ENCODE data around the gene IL17RC. TPM values are rescaled to one million over a fixed set of nuclear protein-coding genes. Genes with fewer than 3 reads are reported as not detected.
"Not testable (repeated sequence)": the region's sequence is repeated elsewhere in the genome, so short reads cannot be mapped to it uniquely, and the experiment has no call there.

The IL17RC gene
- total and polyA plus RNA-seq, 2 donors (not counting 1 experiment from before 2014, with no cell fraction given), result 17.1 to 17.5 TPM

DNA sequence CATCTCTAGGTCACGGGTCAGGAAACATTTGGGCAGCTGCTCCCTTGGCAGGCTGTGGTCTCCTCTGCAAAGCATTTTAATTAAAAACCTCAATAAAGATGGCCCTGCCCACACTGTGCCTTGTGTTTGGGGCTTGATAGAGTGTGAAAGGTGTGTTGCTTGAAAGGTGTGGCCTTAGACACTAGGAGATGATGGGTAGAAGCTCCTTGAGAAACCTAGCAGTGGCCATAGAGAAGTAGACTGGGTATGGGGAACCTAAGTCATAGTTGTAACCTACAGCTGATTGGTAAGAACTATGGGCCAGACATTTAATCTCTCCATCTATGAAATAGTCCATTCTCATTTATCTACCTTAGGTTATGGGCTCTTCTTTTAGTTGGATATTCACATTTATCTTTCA lies 23.2 kb upstream of the IL17RC start:
- H3K9me3 ChIP-seq (ENCODE audit: control insufficient read depth, insufficient read depth, low read depth, low read length), result no peaks in the 10 kb centered on the region
- H3K4me1 ChIP-seq (ENCODE audit: control insufficient read depth, extremely low read depth, insufficient read depth, low read length), result peaks cover 3% of the 10 kb centered on the region
- H3K27ac ChIP-seq (ENCODE audit: insufficient read depth, low read length), result no peak overlapping the region
- no peaks in the 10 kb centered on the region for H3K27me3 ChIP-seq (ENCODE audit: control insufficient read depth, insufficient read depth, low read length)
- TF ChIP-seq, protein P1, sequence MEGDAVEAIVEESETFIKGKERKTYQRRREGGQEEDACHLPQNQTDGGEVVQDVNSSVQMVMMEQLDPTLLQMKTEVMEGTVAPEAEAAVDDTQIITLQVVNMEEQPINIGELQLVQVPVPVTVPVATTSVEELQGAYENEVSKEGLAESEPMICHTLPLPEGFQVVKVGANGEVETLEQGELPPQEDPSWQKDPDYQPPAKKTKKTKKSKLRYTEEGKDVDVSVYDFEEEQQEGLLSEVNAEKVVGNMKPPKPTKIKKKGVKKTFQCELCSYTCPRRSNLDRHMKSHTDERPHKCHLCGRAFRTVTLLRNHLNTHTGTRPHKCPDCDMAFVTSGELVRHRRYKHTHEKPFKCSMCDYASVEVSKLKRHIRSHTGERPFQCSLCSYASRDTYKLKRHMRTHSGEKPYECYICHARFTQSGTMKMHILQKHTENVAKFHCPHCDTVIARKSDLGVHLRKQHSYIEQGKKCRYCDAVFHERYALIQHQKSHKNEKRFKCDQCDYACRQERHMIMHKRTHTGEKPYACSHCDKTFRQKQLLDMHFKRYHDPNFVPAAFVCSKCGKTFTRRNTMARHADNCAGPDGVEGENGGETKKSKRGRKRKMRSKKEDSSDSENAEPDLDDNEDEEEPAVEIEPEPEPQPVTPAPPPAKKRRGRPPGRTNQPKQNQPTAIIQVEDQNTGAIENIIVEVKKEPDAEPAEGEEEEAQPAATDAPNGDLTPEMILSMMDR (conservative IDR thresholded peaks at IDR 0.05 in 1 of 2, IDR thresholded peaks at IDR 0.05 in 1 of 2; ENCODE audit: low read depth in 1 of 2, low read length in 2 of 2), result no peak
- TF ChIP-seq EZH2 (IDR thresholded peaks at IDR 0.05; ENCODE audit: low read length, missing control alignments), result no peak
- H3K4me3 ChIP-seq (replicated peaks in 1 of 4; ENCODE audit: control extremely low read depth in 1 of 4, insufficient read depth in 1 of 4, low read depth in 3 of 4, low read length in 4 of 4), result no peak overlapping the region
- H4K20me1 ChIP-seq (ENCODE audit: control insufficient read depth, extremely low read depth, insufficient read depth, low read length), result no peaks in the 10 kb centered on the region
- H3K36me3 ChIP-seq (ENCODE audit: control insufficient read depth, insufficient read depth, low read length), result peaks cover 2% of the 10 kb centered on the region
- H3K79me2 ChIP-seq (ENCODE audit: control insufficient read depth, insufficient read depth, low read length), result peaks cover 25% of the 10 kb centered on the region
- peak overlapping the region; percentile 9 for H3K4me2 ChIP-seq (ENCODE audit: extremely low read depth, insufficient read depth, low read length)
- H2AFZ ChIP-seq (ENCODE audit: low read length), result no peak overlapping the region
- no peak for DNase-seq (ENCODE audit: low read depth in 2 of 2)
- H3K9ac ChIP-seq (ENCODE audit: insufficient read depth, low read length), result no peak overlapping the region

DNA sequence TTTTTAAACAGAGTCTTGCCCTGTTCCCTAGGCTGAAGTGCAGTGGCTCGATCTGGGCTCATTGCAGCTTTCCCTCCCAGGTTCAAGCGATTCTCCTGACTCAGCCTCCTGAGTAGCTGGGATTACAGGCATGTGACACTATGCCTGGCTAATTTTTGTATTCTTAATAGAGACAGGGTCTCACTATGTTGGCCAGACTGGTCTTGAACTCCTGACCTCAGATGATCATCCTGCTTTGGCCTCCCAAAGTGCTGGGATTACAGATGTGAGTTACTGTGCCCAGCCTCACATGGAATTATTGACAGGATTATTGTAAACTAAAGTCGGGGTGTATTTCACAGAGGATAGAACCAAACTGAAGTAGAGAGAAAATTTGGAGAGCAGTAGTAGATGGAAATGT lies 21.2 kb upstream of the IL17RC start:
- H3K4me3 ChIP-seq (replicated peaks in 1 of 4; ENCODE audit: control extremely low read depth in 1 of 4, insufficient read depth in 1 of 4, low read depth in 3 of 4, low read length in 4 of 4); H3K27me3 ChIP-seq (ENCODE audit: control insufficient read depth, insufficient read depth, low read length); H3K4me1 ChIP-seq (ENCODE audit: control insufficient read depth, extremely low read depth, insufficient read depth, low read length); H3K9me3 ChIP-seq (ENCODE audit: control insufficient read depth, insufficient read depth, low read depth, low read length); DNase-seq (ENCODE audit: low read depth in 2 of 2); H3K9ac ChIP-seq (ENCODE audit: insufficient read depth, low read length); H3K4me2 ChIP-seq (ENCODE audit: extremely low read depth, insufficient read depth, low read length); H3K36me3 ChIP-seq (ENCODE audit: control insufficient read depth, insufficient read depth, low read length); H4K20me1 ChIP-seq (ENCODE audit: control insufficient read depth, extremely low read depth, insufficient read depth, low read length); H3K27ac ChIP-seq (ENCODE audit: insufficient read depth, low read length); H2AFZ ChIP-seq (ENCODE audit: low read length): not testable (repeated sequence)
- H3K79me2 ChIP-seq (ENCODE audit: control insufficient read depth, insufficient read depth, low read length), result peaks cover 22% of the 10 kb centered on the region

DNA sequence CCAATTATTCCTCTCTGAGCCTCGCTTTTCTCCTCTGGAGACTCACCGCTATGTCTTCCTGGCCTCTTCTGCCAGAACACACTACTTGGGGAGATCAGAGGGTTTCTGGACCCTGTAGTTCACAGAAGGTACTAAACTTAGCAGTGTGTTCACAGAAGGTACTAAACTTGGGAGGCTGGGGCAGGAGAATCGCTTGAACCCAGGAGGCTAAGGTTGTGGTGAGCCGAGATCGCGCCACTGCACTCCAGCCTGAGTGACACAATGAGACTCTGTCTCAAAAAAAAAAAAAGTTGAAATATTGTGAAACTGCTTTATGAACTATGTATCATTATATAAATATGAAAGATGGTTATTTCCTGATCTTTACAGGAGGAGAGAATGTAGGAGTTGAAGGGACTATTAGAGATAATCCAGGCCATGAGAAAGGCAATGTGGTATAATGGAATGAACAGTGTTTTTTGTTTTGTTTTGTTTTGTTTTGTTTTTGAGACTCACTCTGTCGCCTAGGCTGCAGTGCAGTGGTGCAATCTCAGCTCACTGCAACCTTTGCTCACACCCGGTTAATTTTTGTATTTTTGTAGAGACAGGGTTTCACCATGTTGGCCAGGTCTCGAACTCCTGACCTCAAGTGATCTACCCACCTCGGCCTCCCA lies 20.0 kb upstream of the IL17RC start:
- not testable (repeated sequence) for H3K9ac ChIP-seq (ENCODE audit: insufficient read depth, low read length); H3K27me3 ChIP-seq (ENCODE audit: control insufficient read depth, insufficient read depth, low read length); H3K36me3 ChIP-seq (ENCODE audit: control insufficient read depth, insufficient read depth, low read length); H3K4me1 ChIP-seq (ENCODE audit: control insufficient read depth, extremely low read depth, insufficient read depth, low read length); H4K20me1 ChIP-seq (ENCODE audit: control insufficient read depth, extremely low read depth, insufficient read depth, low read length); H3K9me3 ChIP-seq (ENCODE audit: control insufficient read depth, insufficient read depth, low read depth, low read length); H3K4me2 ChIP-seq (ENCODE audit: extremely low read depth, insufficient read depth, low read length); H3K27ac ChIP-seq (ENCODE audit: insufficient read depth, low read length); H2AFZ ChIP-seq (ENCODE audit: low read length); DNase-seq (ENCODE audit: low read depth in 2 of 2); H3K4me3 ChIP-seq (replicated peaks in 1 of 4; ENCODE audit: control extremely low read depth in 1 of 4, insufficient read depth in 1 of 4, low read depth in 3 of 4, low read length in 4 of 4)
- H3K79me2 ChIP-seq (ENCODE audit: control insufficient read depth, insufficient read depth, low read length), result peaks cover 11% of the 10 kb centered on the region
